GM10266 (cell line): ENCODE measurements around the gene ZFAND2B.

Source experiments
- DNase-seq: peaks from one replicate; pipeline ENCODE4 v3.0.0; 2012; ENCODE audit errors: extremely low spot score
- CTCF ChIP-seq: IDR thresholded peaks from 2 replicates; pipeline ENCODE4 v1.5.1; 2012; ENCODE audit warnings: mild to moderate bottlenecking, low read depth; ENCODE audit not compliant: control insufficient read depth, insufficient read depth; ENCODE audit errors: missing control alignments

ZFAND2B gene

GRCh38 chr2:219207134-219207883 is 727 bp downstream of the ZFAND2B start:
- no peak for DNase-seq
- no peak for TF ChIP-seq CTCF

- no peak for TF ChIP-seq CTCF
- no peak for DNase-seq
These were observed 1.5 kb downstream of the ZFAND2B start for GRCh38 chr2:219207884-219208740.

- TF ChIP-seq CTCF: no peak
- DNase-seq: no peak
These were observed 2.9 kb downstream of the ZFAND2B start for GRCh38 chr2:219209236-219210195.

- TF ChIP-seq CTCF: no peak
- no peak for DNase-seq
These were observed 3.8 kb downstream of the ZFAND2B start for GRCh38 chr2:219210196-219210885.

- DNase-seq: no peak
- TF ChIP-seq CTCF: no peak
These were observed 4.3 kb downstream of the ZFAND2B start for GRCh38 chr2:219210886-219211362.

- DNase-seq: no peak
- no peak for TF ChIP-seq CTCF
These were observed 6.4 kb downstream of the ZFAND2B start for GRCh38 chr2:219213026-219213415.
